HG03442 (cell line): ENCODE measurements around the gene NRF1.

Experiments
- ATAC-seq: cut with Tn5 transposase; IDR thresholded peaks from one replicate; pipeline ENCODE4 v1.9.1; 2021; ENCODE audit warnings: mild to moderate bottlenecking, moderate library complexity; ENCODE audit not compliant: unreplicated experiment

NRF1 gene

DNA sequence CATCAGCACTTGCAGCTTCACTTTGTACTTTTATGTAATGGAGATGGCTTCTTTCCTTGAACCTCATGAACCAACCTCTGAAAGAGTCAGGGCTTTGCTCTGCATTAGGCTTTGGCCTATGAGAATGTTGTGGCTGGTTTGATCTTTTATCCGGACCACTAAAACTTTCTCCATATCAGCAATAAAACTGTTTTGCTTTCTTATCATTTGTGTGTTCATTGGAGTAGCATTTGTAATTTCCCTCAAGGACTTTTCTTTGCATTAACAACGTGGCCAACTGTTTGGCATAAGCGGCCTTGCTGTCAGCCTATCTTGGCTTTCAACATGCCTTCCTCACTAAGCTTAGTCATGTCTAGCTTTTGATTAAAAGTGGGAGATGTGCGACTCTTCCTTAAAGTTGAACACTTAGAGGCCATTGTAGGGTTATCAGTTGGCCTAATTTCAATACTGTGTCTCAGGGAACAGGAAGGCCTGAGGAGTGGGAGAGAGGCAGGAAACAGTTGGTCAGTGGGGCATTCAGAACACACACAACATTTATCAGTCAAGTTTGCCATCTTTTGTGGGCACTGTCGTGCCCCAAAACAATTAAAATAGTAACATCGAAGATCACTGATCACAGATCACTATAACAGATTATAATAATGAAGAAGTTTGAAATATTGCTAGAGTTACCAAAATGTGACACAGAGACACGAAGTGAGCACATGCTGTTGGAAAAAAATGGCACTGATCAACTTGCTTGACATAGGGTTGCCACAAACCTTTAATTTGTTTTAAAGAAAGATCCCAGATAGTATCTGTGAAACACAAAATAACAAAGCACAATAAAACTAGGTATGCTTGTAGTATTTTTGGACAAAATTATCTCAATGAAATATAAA, 64.7 kb downstream of the NRF1 start:
- no peak for ATAC-seq

- ATAC-seq = no peak
Measured at GRCh38 chr7:129677796-129678195, 66.3 kb downstream of the NRF1 start.

- no peak for ATAC-seq
Measured at GRCh38 chr7:129678606-129679005, 67.1 kb downstream of the NRF1 start.

DNA sequence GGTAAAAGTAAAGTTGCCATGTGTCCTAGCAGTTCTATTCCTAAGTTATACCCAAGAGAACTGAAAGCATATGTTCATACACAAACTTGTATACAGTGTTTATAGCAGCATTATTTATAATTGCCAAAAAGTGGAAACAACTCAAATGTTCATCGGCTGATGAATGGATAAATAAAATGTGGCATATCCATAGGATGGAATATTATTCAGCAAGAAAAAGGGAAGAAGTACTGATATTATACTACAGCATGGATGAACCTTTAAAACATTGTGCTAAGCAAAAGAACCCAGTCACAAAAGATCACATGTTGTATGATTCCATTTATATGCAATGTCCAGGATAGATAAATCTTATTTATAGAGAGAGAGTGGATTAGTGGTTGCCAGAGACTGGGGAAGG, 68.9 kb downstream of the NRF1 start:
- no peak for ATAC-seq

DNA sequence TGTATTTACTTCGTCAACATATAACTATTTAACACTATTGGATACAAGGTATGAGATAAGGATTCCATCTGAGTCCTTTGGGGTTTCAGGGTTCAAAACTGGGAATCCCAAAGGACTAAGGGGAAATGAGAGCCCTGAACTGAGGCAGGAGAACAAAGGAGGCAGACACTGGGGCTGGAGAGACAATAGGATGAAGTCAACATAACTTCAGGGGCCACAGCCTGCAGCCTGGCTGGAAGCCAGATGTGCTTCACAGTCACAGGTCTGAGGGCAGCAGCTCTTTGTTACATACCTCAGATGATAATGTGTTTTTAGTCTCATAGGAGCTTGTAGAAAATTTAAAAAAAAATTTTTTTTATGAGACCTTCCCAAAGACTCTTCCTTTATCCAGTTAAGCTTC, 73.3 kb downstream of the NRF1 start:
- no peak for ATAC-seq

GRCh38 chr7:129686063-129686462, 74.5 kb downstream of the NRF1 start:
- ATAC-seq = no peak

- no peak for ATAC-seq
Measured at GRCh38 chr7:129688503-129689222, 77.1 kb downstream of the NRF1 start.

GRCh38 chr7:129689995-129690581, 78.6 kb downstream of the NRF1 start:
- no peak for ATAC-seq

GRCh38 chr7:129690701-129691100, 79.2 kb downstream of the NRF1 start:
- no peak for ATAC-seq

DNA sequence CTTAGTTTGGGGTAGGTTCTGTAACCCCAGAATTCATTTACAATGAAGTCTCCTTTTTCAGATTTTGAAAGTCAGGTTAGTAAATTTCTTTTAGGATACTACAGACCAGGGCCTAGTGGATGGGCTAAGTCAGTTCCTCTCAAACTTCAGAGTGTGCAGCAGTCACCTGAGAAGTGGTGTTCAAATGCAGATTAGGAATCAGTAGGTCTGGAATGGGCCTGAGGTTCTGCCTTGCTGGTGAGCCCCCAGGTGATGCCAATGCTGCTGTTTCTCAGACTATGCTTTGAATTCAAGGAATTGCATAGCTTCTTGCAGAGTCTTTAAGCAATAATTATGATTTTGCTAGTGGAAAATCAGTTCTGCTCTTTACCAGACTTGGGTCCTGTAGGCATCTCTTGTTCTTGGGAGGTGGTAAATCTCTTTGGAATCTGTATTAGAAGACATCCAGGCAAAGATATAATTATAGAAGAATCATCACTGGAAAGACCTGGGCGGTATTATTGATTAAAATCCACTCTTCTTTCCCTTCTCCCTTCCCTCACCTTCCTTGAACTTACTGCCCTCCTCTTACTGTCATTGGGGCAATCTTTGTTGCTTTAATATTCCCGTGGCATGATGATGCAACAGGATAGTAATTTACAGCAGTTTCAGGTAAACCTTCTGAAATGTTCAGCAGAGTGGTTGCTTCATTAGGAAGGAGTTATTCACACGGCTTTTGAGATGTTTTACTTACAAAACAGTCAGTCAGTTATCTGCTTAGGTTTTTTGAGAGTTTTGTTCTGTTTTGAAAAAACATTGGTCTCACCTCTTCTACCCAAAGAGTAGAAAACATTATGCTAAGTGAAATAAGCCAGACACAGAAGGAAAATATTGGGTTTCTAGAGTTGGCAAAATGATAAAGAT, 87.2 kb downstream of the NRF1 start:
- ATAC-seq = no peak

GRCh38 chr7:129702316-129702715, 90.8 kb downstream of the NRF1 start:
- no peak for ATAC-seq

DNA sequence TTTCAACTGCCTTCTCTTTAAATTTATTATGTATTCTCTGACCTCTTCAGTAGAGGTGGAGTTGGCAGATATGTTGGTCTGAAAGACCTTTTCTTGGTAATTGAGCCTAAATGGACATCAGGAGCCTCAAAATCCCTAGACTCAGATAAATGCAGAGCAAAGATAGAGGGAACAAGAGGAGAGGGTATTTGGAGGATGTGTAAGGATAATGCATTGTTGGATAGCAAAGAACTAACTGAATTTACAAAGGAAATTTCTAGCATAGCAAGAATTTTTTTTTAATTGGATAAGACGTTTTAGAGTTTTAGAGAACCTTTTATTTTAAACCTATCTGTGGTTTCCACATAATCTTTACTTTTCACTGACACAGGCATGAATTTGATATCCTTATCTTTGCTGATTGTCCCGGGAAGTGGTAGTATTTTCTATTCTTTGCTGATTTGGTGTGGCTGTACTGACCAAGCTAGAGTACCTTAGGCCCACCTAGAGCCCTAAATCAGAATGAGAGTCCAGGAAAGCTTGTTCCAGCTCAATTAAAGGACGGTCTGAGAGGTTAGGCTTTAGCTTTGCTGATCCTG, 91.3 kb downstream of the NRF1 start:
- ATAC-seq = no peak

DNA sequence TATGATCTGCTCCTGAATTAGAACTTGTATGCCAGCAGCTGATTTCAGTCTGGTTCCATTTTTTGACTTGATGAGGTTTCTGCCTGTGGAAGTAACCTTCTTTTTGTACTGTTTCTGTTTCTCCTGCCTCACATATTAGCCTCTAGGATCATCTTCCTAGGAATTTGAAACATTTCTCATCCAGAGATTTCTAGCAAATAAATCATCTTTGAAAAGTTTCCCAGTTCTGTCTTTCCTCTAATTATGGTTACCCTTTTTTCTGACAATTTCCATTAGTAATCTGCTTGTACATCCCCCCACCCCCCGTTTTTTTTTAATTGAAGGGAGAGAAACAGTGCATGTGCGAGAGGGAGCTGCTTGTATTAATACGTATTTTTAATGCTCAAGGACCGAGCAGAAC, 92.2 kb downstream of the NRF1 start:
- no peak for ATAC-seq

DNA sequence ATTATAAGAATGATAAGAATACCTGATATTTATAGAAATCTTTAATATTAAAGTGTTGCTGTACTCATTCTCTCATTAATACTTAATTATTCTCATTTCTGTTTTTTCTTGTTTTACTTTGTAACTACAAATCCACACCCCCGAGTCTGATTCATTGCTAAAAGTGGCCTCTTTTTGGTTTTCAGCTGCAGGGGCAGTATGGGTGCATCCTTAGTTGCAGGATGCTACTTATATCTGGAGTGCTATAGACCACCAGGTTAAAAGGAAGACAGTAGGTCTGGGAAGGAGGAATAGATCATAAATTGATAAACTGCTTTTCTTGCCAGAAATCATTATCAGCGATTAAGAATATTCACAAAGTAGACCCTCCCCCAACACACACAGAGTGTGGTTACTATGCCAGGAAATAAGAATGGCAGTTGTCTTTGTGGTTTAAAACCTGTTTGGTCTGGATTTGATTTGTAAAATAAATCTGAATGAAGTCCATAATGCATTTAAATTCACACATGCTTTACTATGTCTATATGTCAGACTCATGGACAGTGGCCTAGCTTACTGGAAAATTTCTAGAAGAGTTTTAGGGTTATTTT, 96.5 kb downstream of the NRF1 start:
- no peak for ATAC-seq

GRCh38 chr7:129713544-129713943, 102.0 kb downstream of the NRF1 start:
- no peak for ATAC-seq

DNA sequence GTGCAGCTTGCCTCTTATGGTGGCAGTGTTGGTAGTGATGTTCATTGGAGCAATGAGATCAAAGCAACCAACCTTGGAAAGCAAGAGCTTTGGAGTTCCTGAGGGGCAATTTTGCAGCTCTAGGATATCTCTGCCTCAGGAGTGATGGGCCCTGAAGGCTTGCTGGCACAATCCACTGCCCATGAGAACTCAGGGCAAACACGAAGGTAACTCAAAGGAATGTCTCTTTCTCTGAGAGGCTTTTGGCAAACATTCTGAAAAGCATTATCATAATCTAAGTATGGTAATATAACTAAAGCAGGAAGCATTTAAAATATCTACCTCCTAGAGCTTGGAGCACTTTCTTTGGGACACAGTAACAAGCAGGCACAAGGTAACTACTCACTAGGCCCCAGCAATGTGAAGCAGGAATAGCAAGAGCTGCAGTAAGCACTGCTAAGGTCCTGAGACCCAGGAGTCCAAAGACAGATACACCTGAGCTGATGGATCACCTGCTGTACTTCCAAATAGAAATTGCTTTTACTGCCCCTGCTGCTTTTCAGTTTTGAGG, 103.1 kb downstream of the NRF1 start:
- no peak for ATAC-seq

GRCh38 chr7:129719980-129720732, 108.6 kb downstream of the NRF1 start:
- ATAC-seq = no peak

DNA sequence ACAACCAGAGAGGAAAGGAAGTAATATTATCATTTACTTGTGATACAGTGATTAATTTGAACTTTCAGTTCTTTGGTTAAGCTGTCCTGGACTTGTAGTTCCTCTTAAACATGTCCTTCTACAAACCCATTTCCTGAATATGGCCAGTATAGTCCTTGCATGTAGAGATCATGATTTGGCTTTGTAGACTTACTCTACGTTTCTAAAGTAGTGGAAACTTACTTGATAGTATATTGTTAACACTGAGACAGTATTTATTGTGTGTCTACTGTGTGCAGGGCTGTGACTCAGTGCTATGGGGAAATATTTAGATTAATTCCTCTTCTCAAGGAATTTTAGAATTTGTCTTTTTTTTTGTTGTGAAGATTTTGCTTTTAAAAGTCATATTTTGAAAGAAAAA, 109.5 kb downstream of the NRF1 start:
- no peak for ATAC-seq

- ATAC-seq = no peak
Measured at GRCh38 chr7:129723679-129724078, 112.2 kb downstream of the NRF1 start.
